Measurements from ENCODE around the gene PNMA8A.

- no peak for TF ChIP-seq POLR2A (IDR thresholded peaks at IDR 0.05)
- TF ChIP-seq CTCF (IDR thresholded peaks at IDR 0.05): no peak
Measured at GRCh38 chr19:46514589-46515289, 43.4 kb upstream of the PNMA8A start.
